ENCODE data around the gene NQO2. TPM values are rescaled to one million over a fixed set of nuclear protein-coding genes. Genes with fewer than 3 reads are reported as not detected.

NQO2 gene
- total and polyA plus RNA-seq, 4 experiments from 2014 or later: 34.2 to 53.1 (median 42.8) TPM

GRCh38 chr6:2979819-2980464 lies 19.8 kb upstream of the NQO2 start:
- no peak for DNase-seq
- peaks cover 9% of the 10 kb centered on the region in 2 donors for H3K27me3 Mint-ChIP-seq
- Histone ChIP-seq H3K4me1 (ENCODE audit: insufficient read depth, low read length) (no peaks in the 10 kb centered on the region), H3K4me3 (ENCODE audit: low read length in 2 of 2) (no peak overlapping the region), H3K27ac (ENCODE audit: low read depth, low read length) (no peak overlapping the region), H3K27me3 (ENCODE audit: insufficient read depth, low read length) (no peaks in the 10 kb centered on the region), H3K9me3 (ENCODE audit: control insufficient read depth in 1 of 2, low read length in 2 of 2) (no peaks in the 10 kb centered on the region), H3K36me3 (ENCODE audit: insufficient read depth, low read length) (no peaks in the 10 kb centered on the region)
- no peaks in the 10 kb centered on the region for H3K9me3 Mint-ChIP-seq
- H3K36me3 Mint-ChIP-seq: no peaks in the 10 kb centered on the region
- H3K27ac Mint-ChIP-seq: no peak overlapping the region
- POLR2A ChIA-PET (ENCODE audit: partially characterized antibody): interaction anchor here (1.0 to 1.6 kb wide), 2 partner anchors 9 to 74 kb away, joined by 3 to 14 read pairs; no protein-coding TSS in a partner anchor
- CTCF ChIA-PET (ENCODE audit: partially characterized antibody): interaction anchor here (0.8 to 1.1 kb wide), 2 partner anchors 27 to 31 kb away, joined by 3 to 4 read pairs; no protein-coding TSS in a partner anchor
- intact Hi-C loops (cut with micrococcal nuclease): no loop called here
- no peak overlapping the region for H3K4me3 Mint-ChIP-seq
- H3K4me1 Mint-ChIP-seq: peaks cover 0 to 4% (median under 1%) of the 10 kb centered on the region in 4 donors

- Histone ChIP-seq H3K4me3 (ENCODE audit: low read length in 2 of 2) (no peak overlapping the region), H3K27me3 (ENCODE audit: insufficient read depth, low read length) (no peaks in the 10 kb centered on the region), H3K9me3 (ENCODE audit: control insufficient read depth in 1 of 2, low read length in 2 of 2) (no peaks in the 10 kb centered on the region), H3K4me1 (ENCODE audit: insufficient read depth, low read length) (no peaks in the 10 kb centered on the region), H3K36me3 (ENCODE audit: insufficient read depth, low read length) (no peaks in the 10 kb centered on the region), H3K27ac (ENCODE audit: low read depth, low read length) (no peak overlapping the region)
- H3K4me3 Mint-ChIP-seq: no peak overlapping the region
- DNase-seq: no peak
- intact Hi-C loops (cut with micrococcal nuclease): no loop called here
- POLR2A ChIA-PET (ENCODE audit: partially characterized antibody): interaction anchor here (1.0 to 1.6 kb wide), 2 partner anchors 9 to 73 kb away, joined by 3 to 14 read pairs; no protein-coding TSS in a partner anchor
- CTCF ChIA-PET (ENCODE audit: partially characterized antibody): interaction anchor here (0.8 to 1.1 kb wide), 3 partner anchors 28 to 189 kb away, joined by 3 to 4 read pairs (median 3); no protein-coding TSS in a partner anchor
- no peaks in the 10 kb centered on the region for H3K36me3 Mint-ChIP-seq
- H3K27me3 Mint-ChIP-seq: peaks cover 9% of the 10 kb centered on the region in 2 donors
- H3K27ac Mint-ChIP-seq: no peak overlapping the region
- no peaks in the 10 kb centered on the region for H3K9me3 Mint-ChIP-seq
- H3K4me1 Mint-ChIP-seq: peaks cover 0 to 4% (median under 1%) of the 10 kb centered on the region in 4 donors
Measured at GRCh38 chr6:2980465-2980855, 19.2 kb upstream of the NQO2 start.

GRCh38 chr6:2982426-2983117 lies 17.1 kb upstream of the NQO2 start:
- CTCF ChIA-PET (ENCODE audit: partially characterized antibody): no interaction called here
- H3K27ac ChIP-seq (ENCODE audit: low read depth, low read length): no peak overlapping the region
- intact Hi-C loops (cut with micrococcal nuclease): no loop called here

GRCh38 chr6:2984738-2985406 lies 14.8 kb upstream of the NQO2 start:
- POLR2A ChIA-PET (ENCODE audit: partially characterized antibody): interaction anchor here (8.5 kb wide), 1 partner anchor 47 kb away, joined by 248 read pairs; no protein-coding TSS in a partner anchor
- Histone ChIP-seq H3K36me3 (ENCODE audit: insufficient read depth, low read length) (no peaks in the 10 kb centered on the region), H3K4me1 (ENCODE audit: insufficient read depth, low read length) (peaks cover 15% of the 10 kb centered on the region), H3K27ac (ENCODE audit: low read depth, low read length) (no peak overlapping the region), H3K4me3 (ENCODE audit: low read length in 2 of 2) (no peak overlapping the region), H3K9me3 (ENCODE audit: control insufficient read depth in 1 of 2, low read length in 2 of 2) (no peaks in the 10 kb centered on the region), H3K27me3 (ENCODE audit: insufficient read depth, low read length) (no peaks in the 10 kb centered on the region)
- Mint-ChIP-seq H3K36me3 (peaks cover 0 to 5% of the 10 kb centered on the region in 2 donors), H3K27me3 (peaks cover 5 to 7% of the 10 kb centered on the region in 2 donors), H3K27ac (no peak overlapping the region), H3K4me3 (peak overlapping the region in 1 of 8 donors; percentile 53), H3K9me3 (no peaks in the 10 kb centered on the region), H3K4me1 (peaks cover 13 to 27% (median 16%) of the 10 kb centered on the region in 4 donors)
- intact Hi-C loops (cut with micrococcal nuclease): loop anchor here (5.0 kb wide), 2 partner anchors 862 to 1152 kb away; partner anchors contain the start of genes ECI2 and FAM50B
- DNase-seq: no peak
- CTCF ChIA-PET (ENCODE audit: partially characterized antibody): interaction anchor here (0.9 to 8.3 kb wide), 5 partner anchors 9 to 138 kb away, joined by 4 to 108 read pairs (median 6); no protein-coding TSS in a partner anchor

More at GRCh38 chr6:2982426-2983117, 17.1 kb upstream of the NQO2 start:
- peaks cover 4 to 10% (median 7%) of the 10 kb centered on the region in 4 donors for H3K4me1 Mint-ChIP-seq
- H3K9me3 Mint-ChIP-seq: no peaks in the 10 kb centered on the region
- H3K27ac Mint-ChIP-seq: no peak overlapping the region
- DNase-seq: no peak
- peaks cover 5 to 9% of the 10 kb centered on the region in 2 donors for H3K27me3 Mint-ChIP-seq
- H3K9me3 ChIP-seq (ENCODE audit: control insufficient read depth in 1 of 2, low read length in 2 of 2): no peaks in the 10 kb centered on the region
- no peaks in the 10 kb centered on the region for H3K36me3 Mint-ChIP-seq
- H3K4me1 ChIP-seq (ENCODE audit: insufficient read depth, low read length): peaks cover 7% of the 10 kb centered on the region
- H3K36me3 ChIP-seq (ENCODE audit: insufficient read depth, low read length): no peaks in the 10 kb centered on the region
- H3K27me3 ChIP-seq (ENCODE audit: insufficient read depth, low read length): no peaks in the 10 kb centered on the region
- H3K4me3 Mint-ChIP-seq: no peak overlapping the region
- POLR2A ChIA-PET (ENCODE audit: partially characterized antibody): no interaction called here
- H3K4me3 ChIP-seq (ENCODE audit: low read length in 2 of 2): no peak overlapping the region

- Mint-ChIP-seq H3K27me3 (peaks cover 0 to 3% of the 10 kb centered on the region in 2 donors), H3K4me3 (peak overlapping the region in 4 of 8 donors; percentile 90 to 98 (median 93)), H3K36me3 (peaks cover 0 to 10% of the 10 kb centered on the region in 2 donors), H3K4me1 (peaks cover 19 to 37% (median 25%) of the 10 kb centered on the region in 4 donors), H3K9me3 (no peaks in the 10 kb centered on the region), H3K27ac (peak overlapping the region; percentile 24 to 95 (median 65))
- H3K36me3 ChIP-seq (ENCODE audit: insufficient read depth, low read length): no peaks in the 10 kb centered on the region
- DNase-seq: no peak
- POLR2A ChIA-PET (ENCODE audit: partially characterized antibody): interaction anchor here (0.8 to 8.5 kb wide), 7 partner anchors 13 to 146 kb away, joined by 3 to 248 read pairs (median 4); partner anchors contain the start of genes NQO2, RIPK1, SERPINB1 and SERPINB6
- H3K4me1 ChIP-seq (ENCODE audit: insufficient read depth, low read length): peaks cover 26% of the 10 kb centered on the region
- no peaks in the 10 kb centered on the region for H3K27me3 ChIP-seq (ENCODE audit: insufficient read depth, low read length)
- H3K9me3 ChIP-seq (ENCODE audit: control insufficient read depth in 1 of 2, low read length in 2 of 2): no peaks in the 10 kb centered on the region
- CTCF ChIA-PET (ENCODE audit: partially characterized antibody): interaction anchor here (0.7 to 8.3 kb wide), 17 partner anchors 10 to 248 kb away, joined by 3 to 108 read pairs (median 4); partner anchors contain the start of gene SERPINB1
- intact Hi-C loops (cut with micrococcal nuclease): loop anchor here (5.0 kb wide), 2 partner anchors 861 to 1151 kb away; partner anchors contain the start of genes ECI2 and FAM50B
- H3K4me3 ChIP-seq (ENCODE audit: low read length in 2 of 2): no peak overlapping the region
- no peak overlapping the region for H3K27ac ChIP-seq (ENCODE audit: low read depth, low read length)
Measured at GRCh38 chr6:2986722-2987221, 12.9 kb upstream of the NQO2 start.

GRCh38 chr6:2988094-2988425 lies 11.6 kb upstream of the NQO2 start:
- ChIA-PET POLR2A (ENCODE audit: partially characterized antibody) (interaction anchor here (0.8 to 8.5 kb wide), 21 partner anchors 8 to 227 kb away, joined by 4 to 248 read pairs (median 24); partner anchors contain the start of genes NQO2, RIPK1, SERPINB1 and SERPINB6), CTCF (ENCODE audit: partially characterized antibody) (interaction anchor here (0.9 to 8.3 kb wide), 14 partner anchors 13 to 220 kb away, joined by 3 to 108 read pairs (median 6); partner anchors contain the start of genes RIPK1 and SERPINB1)
- intact Hi-C loops (cut with micrococcal nuclease): loop anchor here (2.0 to 5.0 kb wide), 3 partner anchors 85 to 1149 kb away; partner anchors contain the start of genes ECI2, FAM50B and SERPINB9
- no peak for DNase-seq
- Histone ChIP-seq H3K4me3 (ENCODE audit: low read length in 2 of 2) (peak overlapping the region; percentile 52 to 66), H3K27ac (ENCODE audit: low read depth, low read length) (peak overlapping the region; percentile 92), H3K9me3 (ENCODE audit: control insufficient read depth in 1 of 2, low read length in 2 of 2) (no peaks in the 10 kb centered on the region), H3K4me1 (ENCODE audit: insufficient read depth, low read length) (peaks cover 26% of the 10 kb centered on the region), H3K27me3 (ENCODE audit: insufficient read depth, low read length) (no peaks in the 10 kb centered on the region), H3K36me3 (ENCODE audit: insufficient read depth, low read length) (no peaks in the 10 kb centered on the region)
- peak overlapping the region; percentile 91 to 97 (median 94) for H3K27ac Mint-ChIP-seq
- H3K27me3 Mint-ChIP-seq: no peaks in the 10 kb centered on the region
- H3K9me3 Mint-ChIP-seq: no peaks in the 10 kb centered on the region
- H3K4me1 Mint-ChIP-seq: peaks cover 19 to 37% (median 27%) of the 10 kb centered on the region in 4 donors
- peak overlapping the region; percentile 87 to 98 (median 93) for H3K4me3 Mint-ChIP-seq
- peaks cover 0 to 10% of the 10 kb centered on the region in 2 donors for H3K36me3 Mint-ChIP-seq
